Measurements from ENCODE around the gene PCSK2. TPM values are rescaled to one million over a fixed set of nuclear protein-coding genes. Genes with fewer than 3 reads are reported as not detected.

Gene PCSK2
- total RNA-seq: 1 to 10 TPM in 1 of 2 donors, not detected in 1; 2.2 TPM
- under 1 TPM in 1 of 2 donors, not detected in 1; 0.13 TPM for polyA plus RNA-seq
- long read RNA-seq, donor 1, full-length matches to known transcripts: 1 of 1 reads
- long read RNA-seq, donor 1, partial matches to known transcripts: 0 of 1 reads
- long read RNA-seq, donor 1, other reads (novel, unspliced or antisense): 0 of 1 reads
- long read RNA-seq, donor 2, full-length matches to known transcripts: 2 of 4 reads
- long read RNA-seq, donor 2, partial matches to known transcripts: 1 of 4 reads
- long read RNA-seq, donor 2, other reads (novel, unspliced or antisense): 1 of 4 reads

GRCh38 chr20:17226410-17227218 lies at the start of gene PCSK2:
Gene PCSK2, plus strand, starts transcription at chr20:17227040. Its CDS starts 266 bp downstream, at chr20:17227306.
- DNase-seq (peak; percentile 41 to 77), ATAC-seq (ENCODE audit: low FRiP score) (peak; percentile 40)
- no peaks in the 10 kb centered on the region for H3K27me3 ChIP-seq (ENCODE audit: control insufficient read depth in 1 of 2, insufficient read depth in 2 of 2, low read length in 1 of 2)
- H3K36me3 ChIP-seq (ENCODE audit: control insufficient read depth in 1 of 2, insufficient read depth in 2 of 2, low read length in 1 of 2): no peaks in the 10 kb centered on the region
- H3K9me3 ChIP-seq (ENCODE audit: control insufficient read depth, low read length): no peaks in the 10 kb centered on the region
- no peak within 1 kb of the TSS for H3K27ac ChIP-seq (ENCODE audit: low read depth in 1 of 2, low read length in 2 of 2)
- 1% methylated on average over 37 to 53 of the region's 53 CpGs for WGBS, 2 donors
- H3K4me1 ChIP-seq (ENCODE audit: control insufficient read depth in 1 of 2, insufficient read depth in 2 of 2, low read length in 2 of 2): no peaks in the 10 kb centered on the region
- H3K4me3 ChIP-seq (ENCODE audit: low read length in 2 of 2): peak within 1 kb of the TSS in 1 of 2 donors; percentile 26
- intact Hi-C loops (cut with DNase I): no loop called here

GRCh38 chr20:17177341-17177740 lies 49.5 kb upstream of the PCSK2 start:
- peaks cover 3% of the 10 kb centered on the region for H3K9me3 ChIP-seq (ENCODE audit: control insufficient read depth, low read length)
- no peak for ATAC-seq (ENCODE audit: low FRiP score)
- no peak for DNase-seq
- no peaks in the 10 kb centered on the region for H3K4me1 ChIP-seq (ENCODE audit: control insufficient read depth in 1 of 2, insufficient read depth in 2 of 2, low read length in 2 of 2)
- H3K4me3 ChIP-seq (ENCODE audit: low read length in 2 of 2): no peak overlapping the region
- intact Hi-C loops (cut with DNase I): no loop called here
- H3K36me3 ChIP-seq (ENCODE audit: control insufficient read depth in 1 of 2, insufficient read depth in 2 of 2, low read length in 1 of 2): no peaks in the 10 kb centered on the region
- no peak overlapping the region for H3K27ac ChIP-seq (ENCODE audit: low read depth in 1 of 2, low read length in 2 of 2)
- 51 to 52% methylated on average over 5 of the region's 5 CpGs for WGBS, 2 donors
- H3K27me3 ChIP-seq (ENCODE audit: control insufficient read depth in 1 of 2, insufficient read depth in 2 of 2, low read length in 1 of 2): no peaks in the 10 kb centered on the region

GRCh38 chr20:17179840-17180239 lies 47.0 kb upstream of the PCSK2 start:
- H3K4me3 ChIP-seq (ENCODE audit: low read length in 2 of 2): no peak overlapping the region
- peaks cover 3% of the 10 kb centered on the region for H3K9me3 ChIP-seq (ENCODE audit: control insufficient read depth, low read length)
- no peaks in the 10 kb centered on the region for H3K4me1 ChIP-seq (ENCODE audit: control insufficient read depth in 1 of 2, insufficient read depth in 2 of 2, low read length in 2 of 2)
- intact Hi-C loops (cut with DNase I): no loop called here
- WGBS, 2 donors: 66 to 68% methylated on average over 4 of the region's 4 CpGs
- DNase-seq (no peak), ATAC-seq (ENCODE audit: low FRiP score) (no peak)
- H3K27ac ChIP-seq (ENCODE audit: low read depth in 1 of 2, low read length in 2 of 2): no peak overlapping the region
- no peaks in the 10 kb centered on the region for H3K36me3 ChIP-seq (ENCODE audit: control insufficient read depth in 1 of 2, insufficient read depth in 2 of 2, low read length in 1 of 2)
- no peaks in the 10 kb centered on the region for H3K27me3 ChIP-seq (ENCODE audit: control insufficient read depth in 1 of 2, insufficient read depth in 2 of 2, low read length in 1 of 2)

GRCh38 chr20:17189976-17190695 lies 36.7 kb upstream of the PCSK2 start:
- Histone ChIP-seq H3K27me3 (ENCODE audit: control insufficient read depth in 1 of 2, insufficient read depth in 2 of 2, low read length in 1 of 2) (no peaks in the 10 kb centered on the region), H3K36me3 (ENCODE audit: control insufficient read depth in 1 of 2, insufficient read depth in 2 of 2, low read length in 1 of 2) (no peaks in the 10 kb centered on the region), H3K4me1 (ENCODE audit: control insufficient read depth in 1 of 2, insufficient read depth in 2 of 2, low read length in 2 of 2) (no peaks in the 10 kb centered on the region), H3K9me3 (ENCODE audit: control insufficient read depth, low read length) (peaks cover 2% of the 10 kb centered on the region), H3K4me3 (ENCODE audit: low read length in 2 of 2) (no peak overlapping the region), H3K27ac (ENCODE audit: low read depth in 1 of 2, low read length in 2 of 2) (no peak overlapping the region)
- ATAC-seq (ENCODE audit: low FRiP score) (no peak), DNase-seq (no peak)
- intact Hi-C loops (cut with DNase I): no loop called here
- 49 to 53% methylated on average over 6 of the region's 6 CpGs for WGBS, 2 donors

- Histone ChIP-seq H3K27me3 (ENCODE audit: control insufficient read depth in 1 of 2, insufficient read depth in 2 of 2, low read length in 1 of 2) (no peaks in the 10 kb centered on the region), H3K4me3 (ENCODE audit: low read length in 2 of 2) (no peak overlapping the region), H3K36me3 (ENCODE audit: control insufficient read depth in 1 of 2, insufficient read depth in 2 of 2, low read length in 1 of 2) (no peaks in the 10 kb centered on the region), H3K4me1 (ENCODE audit: control insufficient read depth in 1 of 2, insufficient read depth in 2 of 2, low read length in 2 of 2) (no peaks in the 10 kb centered on the region), H3K9me3 (ENCODE audit: control insufficient read depth, low read length) (peaks cover 1% of the 10 kb centered on the region), H3K27ac (ENCODE audit: low read depth in 1 of 2, low read length in 2 of 2) (no peak overlapping the region)
- intact Hi-C loops (cut with DNase I): no loop called here
- DNase-seq (no peak), ATAC-seq (ENCODE audit: low FRiP score) (no peak)
- WGBS, 2 donors: 50 to 60% methylated on average over 2 of the region's 2 CpGs
These were observed 29.8 kb upstream of the PCSK2 start for GRCh38 chr20:17197041-17197440.

- intact Hi-C loops (cut with DNase I): no loop called here
- no peaks in the 10 kb centered on the region for H3K27me3 ChIP-seq (ENCODE audit: control insufficient read depth in 1 of 2, insufficient read depth in 2 of 2, low read length in 1 of 2)
- 62 to 70% methylated on average over 2 of the region's 2 CpGs for WGBS, 2 donors
- no peaks in the 10 kb centered on the region for H3K9me3 ChIP-seq (ENCODE audit: control insufficient read depth, low read length)
- H3K4me1 ChIP-seq (ENCODE audit: control insufficient read depth in 1 of 2, insufficient read depth in 2 of 2, low read length in 2 of 2): no peaks in the 10 kb centered on the region
- H3K27ac ChIP-seq (ENCODE audit: low read depth in 1 of 2, low read length in 2 of 2): no peak overlapping the region
- H3K4me3 ChIP-seq (ENCODE audit: low read length in 2 of 2): no peak overlapping the region
- ATAC-seq (ENCODE audit: low FRiP score) (no peak), DNase-seq (no peak)
- H3K36me3 ChIP-seq (ENCODE audit: control insufficient read depth in 1 of 2, insufficient read depth in 2 of 2, low read length in 1 of 2): no peaks in the 10 kb centered on the region
These were observed 24.8 kb upstream of the PCSK2 start for GRCh38 chr20:17202030-17202429.

GRCh38 chr20:17202673-17203072 lies 24.2 kb upstream of the PCSK2 start:
- 2 to 5% methylated on average over 8 of the region's 8 CpGs for WGBS, 2 donors
- intact Hi-C loops (cut with DNase I): no loop called here
- Histone ChIP-seq H3K4me1 (ENCODE audit: control insufficient read depth in 1 of 2, insufficient read depth in 2 of 2, low read length in 2 of 2) (no peaks in the 10 kb centered on the region), H3K4me3 (ENCODE audit: low read length in 2 of 2) (no peak overlapping the region), H3K27me3 (ENCODE audit: control insufficient read depth in 1 of 2, insufficient read depth in 2 of 2, low read length in 1 of 2) (no peaks in the 10 kb centered on the region), H3K27ac (ENCODE audit: low read depth in 1 of 2, low read length in 2 of 2) (no peak overlapping the region), H3K9me3 (ENCODE audit: control insufficient read depth, low read length) (no peaks in the 10 kb centered on the region), H3K36me3 (ENCODE audit: control insufficient read depth in 1 of 2, insufficient read depth in 2 of 2, low read length in 1 of 2) (no peaks in the 10 kb centered on the region)
- ATAC-seq (ENCODE audit: low FRiP score) (no peak), DNase-seq (no peak)

- DNase-seq (no peak), ATAC-seq (ENCODE audit: low FRiP score) (no peak)
- WGBS, 2 donors: 61 to 66% methylated on average over 7 of the region's 7 CpGs
- H3K4me3 ChIP-seq (ENCODE audit: low read length in 2 of 2): no peak overlapping the region
- no peak overlapping the region for H3K27ac ChIP-seq (ENCODE audit: low read depth in 1 of 2, low read length in 2 of 2)
- intact Hi-C loops (cut with DNase I): no loop called here
- no peaks in the 10 kb centered on the region for H3K9me3 ChIP-seq (ENCODE audit: control insufficient read depth, low read length)
- no peaks in the 10 kb centered on the region for H3K27me3 ChIP-seq (ENCODE audit: control insufficient read depth in 1 of 2, insufficient read depth in 2 of 2, low read length in 1 of 2)
- no peaks in the 10 kb centered on the region for H3K4me1 ChIP-seq (ENCODE audit: control insufficient read depth in 1 of 2, insufficient read depth in 2 of 2, low read length in 2 of 2)
- no peaks in the 10 kb centered on the region for H3K36me3 ChIP-seq (ENCODE audit: control insufficient read depth in 1 of 2, insufficient read depth in 2 of 2, low read length in 1 of 2)
These were observed 21.6 kb upstream of the PCSK2 start for GRCh38 chr20:17205084-17205813.
